Right cardiac atrium (tissue), 5 donors: ENCODE data around the gene ZYX. TPM values are rescaled to one million over a fixed set of nuclear protein-coding genes. Genes with fewer than 3 reads are reported as not detected.

ENCODE experiments used
- ATAC-seq, 2 donors: fragments of 200-7000 bp; cut with Tn5 transposase; one replicate each; pipeline versions ENCODE4 v1.8.0 to v1.9.1; 2020; ENCODE audit warnings: moderate library complexity in 2 of 2, mild to moderate bottlenecking in 1 of 2
- DNase-seq, 3 donors: peaks; one replicate each; pipeline ENCODE4 v3.0.0-alpha.2; 2020
- H3K27ac ChIP-seq: one replicate; pipeline ENCODE4 v1.5.1; 2013; ENCODE audit warnings: mild to moderate bottlenecking, low read length, control low read depth, moderate library complexity
- H3K27me3 ChIP-seq: one replicate; pipeline ENCODE4 v1.6.1; 2013; ENCODE audit not compliant: control insufficient read depth, insufficient read depth
- H3K4me1 ChIP-seq: one replicate; pipeline ENCODE4 v1.6.1; 2013; ENCODE audit warnings: low read length; ENCODE audit not compliant: control insufficient read depth, insufficient read depth
- H3K4me3 ChIP-seq: one replicate; pipeline ENCODE4 v1.5.1; 2013; ENCODE audit warnings: low read length, control low read depth
- H3K9me3 ChIP-seq: one replicate; pipeline ENCODE4 v1.6.1; 2013; ENCODE audit warnings: low read length; ENCODE audit not compliant: control insufficient read depth
- WGBS: extraction: QIAGEN DNeasy Blood & Tissue Kit; methylation state at CpG from one replicate; pipeline ENCODE4 v1.1.7; 2013; 5-methylcytosine and 5-hydroxymethylcytosine counted together
- intact Hi-C, 4 donors: fragments of 100-400 bp; cut with DNase I; formaldehyde crosslinking; loops; one replicate each; pipeline versions ENCODE4 v1.11.0 to v1.14.0; 2022 to 2023
- long read RNA-seq, 4 donors: library from polyadenylated mRNA; unstranded; transcript quantifications; one replicate each; pipeline ENCODE4 v2.0.0, GENCODE V29; 2020 to 2021
- polyA plus RNA-seq: library from polyadenylated mRNA; stranded (reverse); fragments of 200-250 nt; gene quantifications from one replicate; pipeline ENCODE4 v1.2.3, GENCODE V29; 2013
- total RNA-seq, 4 donors: library from RNA; stranded (reverse); fragmentation: NEBNext Ultra II Directional; extraction: Animal tissue kit (Norgen Biotek cat#: 25700); gene quantifications; one replicate each; pipeline ENCODE4 v1.2.1, GENCODE V29; 2021
- donor health status: healthy with polysubstance abuse.
- donor health status: DM: no; HTN: yes; CAD: no.
- donor health status: DM: no; HTN: no; CAD: no.
- donor health status: DM: no; HTN: yes; CAD: no; lungs with severe emphysema.
- donor health status: DM: yes; HTN: yes; CAD: no.

Gene ZYX, protein sequence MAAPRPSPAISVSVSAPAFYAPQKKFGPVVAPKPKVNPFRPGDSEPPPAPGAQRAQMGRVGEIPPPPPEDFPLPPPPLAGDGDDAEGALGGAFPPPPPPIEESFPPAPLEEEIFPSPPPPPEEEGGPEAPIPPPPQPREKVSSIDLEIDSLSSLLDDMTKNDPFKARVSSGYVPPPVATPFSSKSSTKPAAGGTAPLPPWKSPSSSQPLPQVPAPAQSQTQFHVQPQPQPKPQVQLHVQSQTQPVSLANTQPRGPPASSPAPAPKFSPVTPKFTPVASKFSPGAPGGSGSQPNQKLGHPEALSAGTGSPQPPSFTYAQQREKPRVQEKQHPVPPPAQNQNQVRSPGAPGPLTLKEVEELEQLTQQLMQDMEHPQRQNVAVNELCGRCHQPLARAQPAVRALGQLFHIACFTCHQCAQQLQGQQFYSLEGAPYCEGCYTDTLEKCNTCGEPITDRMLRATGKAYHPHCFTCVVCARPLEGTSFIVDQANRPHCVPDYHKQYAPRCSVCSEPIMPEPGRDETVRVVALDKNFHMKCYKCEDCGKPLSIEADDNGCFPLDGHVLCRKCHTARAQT
- total RNA-seq (100 to 1,000 TPM in 1 of 4 donors, 10 to 100 TPM in 3; 80.1 to 127 (median 92.6) TPM), polyA plus RNA-seq (74.7 TPM)
- long read RNA-seq, donor 1, transcript ZYX-201 (10 exons, 2,493 nt) = major isoform, 33 of 170 reads
- long read RNA-seq, donor 1, partial matches to known transcripts = 89 of 170 reads
- long read RNA-seq, donor 1, other reads (novel, unspliced or antisense) = 48 of 170 reads
- long read RNA-seq, donor 2, transcript ZYX-201 (10 exons, 2,493 nt) = major isoform, 36 of 101 reads
- long read RNA-seq, donor 2, partial matches to known transcripts = 21 of 101 reads
- long read RNA-seq, donor 2, other reads (novel, unspliced or antisense) = 43 of 101 reads
- long read RNA-seq, donor 3, transcript ZYX-201 (10 exons, 2,493 nt) = major isoform, 33 of 265 reads
- long read RNA-seq, donor 3, partial matches to known transcripts = 187 of 265 reads
- long read RNA-seq, donor 3, other reads (novel, unspliced or antisense) = 45 of 265 reads
- long read RNA-seq, donor 4, transcript ZYX-201 (10 exons, 2,493 nt) = major isoform, 52 of 150 reads
- long read RNA-seq, donor 4, partial matches to known transcripts = 43 of 150 reads
- long read RNA-seq, donor 4, other reads (novel, unspliced or antisense) = 55 of 150 reads

GRCh38 chr7:143380646-143381426, at the start of gene ZYX:
ZYX (plus strand) TSS chr7:143381345; CDS start chr7:143381572, 227 bp downstream.
- under 1% methylated on average over 72 of the region's 72 CpGs for WGBS

GRCh38 chr7:143334244-143334643, 46.9 kb upstream of the ZYX start:
- DNase-seq (no peak), ATAC-seq (no peak)
- no peak overlapping the region for H3K27ac ChIP-seq
- H3K9me3 ChIP-seq = no peaks in the 10 kb centered on the region
- H3K4me1 ChIP-seq = no peaks in the 10 kb centered on the region
- intact Hi-C loops = no loop called here
- WGBS = 40% methylated on average over 1 of the region's 1 CpG
- H3K27me3 ChIP-seq = no peaks in the 10 kb centered on the region
- H3K4me3 ChIP-seq = no peak overlapping the region

More at GRCh38 chr7:143380646-143381426, at the start of gene ZYX:
- Histone ChIP-seq H3K9me3 (no peaks in the 10 kb centered on the region), H3K27me3 (no peaks in the 10 kb centered on the region), H3K27ac (peak within 1 kb of the TSS; percentile 83), H3K4me1 (peaks cover 21% of the 10 kb centered on the region), H3K4me3 (peak within 1 kb of the TSS; percentile 60)
- peak; percentile 97 to 99 (median 98) for DNase-seq
- intact Hi-C loops = loop anchor here in 1 of 4 donors (10.0 kb wide), 1 partner anchor 116 kb away; the partner anchor contains the start of gene GSTK1
- ATAC-seq = peak; percentile 92 to 95

GRCh38 chr7:143337216-143337615, 43.9 kb upstream of the ZYX start:
- Histone ChIP-seq H3K4me1 (no peaks in the 10 kb centered on the region), H3K4me3 (no peak overlapping the region), H3K9me3 (no peaks in the 10 kb centered on the region), H3K27me3 (no peaks in the 10 kb centered on the region), H3K27ac (no peak overlapping the region)
- ATAC-seq (no peak), DNase-seq (no peak)
- 87% methylated on average over 3 of the region's 3 CpGs for WGBS
- intact Hi-C loops = no loop called here

DNA sequence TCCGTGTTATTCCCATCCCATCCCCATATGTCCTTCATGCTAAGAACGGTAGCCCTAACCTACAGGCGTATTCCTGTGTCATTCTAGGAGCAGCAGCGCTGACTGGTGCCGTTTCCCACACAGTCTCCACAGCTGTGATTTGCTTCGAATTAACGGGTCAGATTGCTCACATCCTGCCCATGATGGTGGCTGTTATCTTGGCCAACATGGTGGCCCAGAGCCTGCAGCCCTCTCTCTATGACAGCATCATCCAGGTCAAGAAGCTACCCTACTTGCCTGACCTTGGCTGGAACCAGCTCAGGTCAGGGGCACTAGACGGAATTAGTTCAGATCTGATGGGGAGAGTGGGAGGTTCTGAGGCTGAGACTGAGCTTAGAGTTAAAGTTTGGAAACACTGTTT, 39.3 kb upstream of the ZYX start:
- no peaks in the 10 kb centered on the region for H3K9me3 ChIP-seq
- ATAC-seq = no peak
- H3K4me1 ChIP-seq = no peaks in the 10 kb centered on the region
- no peak overlapping the region for H3K4me3 ChIP-seq
- intact Hi-C loops = no loop called here
- H3K27ac ChIP-seq = no peak overlapping the region
- no peaks in the 10 kb centered on the region for H3K27me3 ChIP-seq
- no peak for DNase-seq
- 89% methylated on average over 8 of the region's 8 CpGs for WGBS

DNA sequence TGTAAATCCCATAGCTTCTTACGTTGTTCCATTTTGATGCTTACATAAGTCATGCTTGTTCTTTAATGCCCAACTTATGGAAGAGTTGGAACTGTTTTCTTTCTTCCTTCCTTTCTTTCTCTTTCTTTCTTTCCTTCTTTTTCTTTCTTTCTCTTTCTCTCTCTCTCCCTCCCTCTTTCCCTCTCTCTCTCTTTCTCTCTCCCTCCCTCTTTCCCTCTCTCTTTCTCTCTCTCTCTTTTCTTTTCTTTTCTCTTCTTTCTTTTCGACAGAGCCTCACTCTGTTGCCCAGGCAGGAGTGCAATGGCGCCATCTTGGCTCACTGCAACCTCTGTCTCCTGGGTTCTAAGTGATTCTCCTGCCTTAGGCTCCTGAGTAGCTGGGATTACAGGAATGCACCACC, 37.5 kb upstream of the ZYX start:
- Histone ChIP-seq H3K27ac (no peak overlapping the region), H3K27me3 (no peaks in the 10 kb centered on the region), H3K4me1 (no peaks in the 10 kb centered on the region), H3K9me3 (no peaks in the 10 kb centered on the region), H3K4me3 (no peak overlapping the region)
- intact Hi-C loops = no loop called here
- 94% methylated on average over 3 of the region's 3 CpGs for WGBS
- ATAC-seq = no peak
- no peak for DNase-seq

- peak in 2 of 3 donors; percentile 73 to 78 for DNase-seq
- H3K27ac ChIP-seq = no peak overlapping the region
- intact Hi-C loops = no loop called here
- WGBS = 5% methylated on average over 35 of the region's 35 CpGs
- no peaks in the 10 kb centered on the region for H3K4me1 ChIP-seq
- H3K9me3 ChIP-seq = no peaks in the 10 kb centered on the region
- peak; percentile 76 to 84 for ATAC-seq
- H3K27me3 ChIP-seq = no peaks in the 10 kb centered on the region
- H3K4me3 ChIP-seq = peak overlapping the region; percentile 6
These were observed 35.7 kb upstream of the ZYX start for GRCh38 chr7:143345428-143345900.

- ATAC-seq (no peak), DNase-seq (no peak)
- Histone ChIP-seq H3K27ac (no peak overlapping the region), H3K4me3 (no peak overlapping the region), H3K4me1 (no peaks in the 10 kb centered on the region), H3K27me3 (no peaks in the 10 kb centered on the region), H3K9me3 (no peaks in the 10 kb centered on the region)
- intact Hi-C loops = no loop called here
- 85% methylated on average over 4 of the region's 4 CpGs for WGBS
These were observed 35.1 kb upstream of the ZYX start for GRCh38 chr7:143346018-143346417.

- H3K9me3 ChIP-seq = no peaks in the 10 kb centered on the region
- no peak overlapping the region for H3K27ac ChIP-seq
- intact Hi-C loops = no loop called here
- 68% methylated on average over 5 of the region's 5 CpGs for WGBS
- no peaks in the 10 kb centered on the region for H3K4me1 ChIP-seq
- DNase-seq (no peak), ATAC-seq (no peak)
- no peaks in the 10 kb centered on the region for H3K27me3 ChIP-seq
- H3K4me3 ChIP-seq = no peak overlapping the region
These were observed 33.2 kb upstream of the ZYX start for GRCh38 chr7:143347950-143348349.

DNA sequence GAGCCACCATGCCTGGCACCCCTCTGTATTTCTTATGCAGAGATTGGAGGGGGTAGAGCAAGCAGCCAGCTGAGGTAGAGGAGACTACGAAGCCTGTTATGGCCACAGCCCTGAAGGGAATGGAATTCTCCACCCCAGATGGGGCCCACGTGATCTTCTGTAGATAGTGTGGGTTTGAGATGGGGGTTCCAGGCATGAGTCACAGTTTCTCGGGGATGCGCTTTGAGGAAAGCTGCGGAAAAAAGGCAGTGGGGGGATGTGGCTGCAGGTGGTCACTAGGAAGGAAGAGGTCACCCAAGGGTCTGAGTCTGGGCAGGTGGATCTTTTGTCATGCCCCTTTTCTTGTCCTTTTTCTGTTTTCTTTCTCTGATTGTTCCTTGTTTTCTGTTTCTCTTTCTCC, 30.1 kb upstream of the ZYX start:
- DNase-seq (no peak), ATAC-seq (no peak)
- no peaks in the 10 kb centered on the region for H3K9me3 ChIP-seq
- no peaks in the 10 kb centered on the region for H3K27me3 ChIP-seq
- H3K4me3 ChIP-seq = no peak overlapping the region
- WGBS = 74% methylated on average over 5 of the region's 5 CpGs
- H3K27ac ChIP-seq = no peak overlapping the region
- no peaks in the 10 kb centered on the region for H3K4me1 ChIP-seq
- intact Hi-C loops = no loop called here

- no peak overlapping the region for H3K4me3 ChIP-seq
- H3K9me3 ChIP-seq = no peaks in the 10 kb centered on the region
- 91% methylated on average over 9 of the region's 9 CpGs for WGBS
- intact Hi-C loops = no loop called here
- ATAC-seq = no peak
- H3K27me3 ChIP-seq = no peaks in the 10 kb centered on the region
- H3K27ac ChIP-seq = no peak overlapping the region
- no peak for DNase-seq
- H3K4me1 ChIP-seq = no peaks in the 10 kb centered on the region
These were observed 29.6 kb upstream of the ZYX start for GRCh38 chr7:143351574-143351973.
